Heart left ventricle (tissue), 13 donors: Measurements from ENCODE around the gene DTX3.

Experiments
- CTCF ChIP-seq, 12 donors: fragments of 200-600 bp; sonication (generic) in 4 of 12; IDR thresholded peaks; one replicate each; pipeline versions ENCODE4 v1.5.0 to v1.8.0; 2018 to 2022; ENCODE audit warnings: antibody characterized with exemption in 12 of 12, mild to moderate bottlenecking in 5 of 12
- POLR2A ChIP-seq, 2 donors: fragments of 450-650 bp; IDR thresholded peaks; one replicate each; pipeline ENCODE4 v1.6.1; 2017; ENCODE audit warnings: antibody characterized with exemption in 2 of 2, mild to moderate bottlenecking in 2 of 2, moderate library complexity in 2 of 2
- donor health status: ischemic (EF 13 %, LVEDD 7.1; RV severe dilation, severe dysfunction).
- donor health status: DM: no; HTN: yes; CAD: no.
- donor health status: DM: no; HTN: no; CAD: no.
- donor health status: ischemic (EF 25% LVEDD 6.9; RV normal size, moderate dysfunction).
- donor health status: ischemic (EF 25% LVEDD 5.7; RV mildly dilated, moderate dysfunction).
- donor health status: ischemic (EF 35%, LVEDD 5.7; RV mildly dilated, moderate dysfunction).
- donor health status: nonischemic (EF 11% LVEDD 7.7; RV severe dilation, severe dysfunction).
- donor health status: DM: yes; HTN: yes; CAD: no.
- donor health status: PGD.
- donor health status: ischemic (EF 29% LVEDD 5.4; RV normal size, mild dysfunction).
- donor health status: nonischemic (EF 23%, LVEDD 6.1; RV moderate dilation, normal function).

- no peak for TF ChIP-seq CTCF (IDR thresholded peaks at IDR 0.05)
- TF ChIP-seq POLR2A (IDR thresholded peaks at IDR 0.05), result no peak
These were observed 53.1 kb downstream of the DTX3 start for GRCh38 chr12:57657744-57658143.
